Measurements from ENCODE around the gene LMNTD2. TPM values are rescaled to one million over a fixed set of nuclear protein-coding genes. Genes with fewer than 3 reads are reported as not detected.
A peak's percentile ranks its signal among the peaks of the same experiment; 100 is the strongest.

Gene LMNTD2
- total RNA-seq, 2 donors from 2014 or later: 0.43 to 0.56 TPM

- intact Hi-C loops (cut with DNase I): no loop called here
- DNase-seq (ENCODE audit: low spot score): peak; percentile 80
These were observed 22.7 kb downstream of the LMNTD2 start for GRCh38 chr11:537622-538430.

DNA sequence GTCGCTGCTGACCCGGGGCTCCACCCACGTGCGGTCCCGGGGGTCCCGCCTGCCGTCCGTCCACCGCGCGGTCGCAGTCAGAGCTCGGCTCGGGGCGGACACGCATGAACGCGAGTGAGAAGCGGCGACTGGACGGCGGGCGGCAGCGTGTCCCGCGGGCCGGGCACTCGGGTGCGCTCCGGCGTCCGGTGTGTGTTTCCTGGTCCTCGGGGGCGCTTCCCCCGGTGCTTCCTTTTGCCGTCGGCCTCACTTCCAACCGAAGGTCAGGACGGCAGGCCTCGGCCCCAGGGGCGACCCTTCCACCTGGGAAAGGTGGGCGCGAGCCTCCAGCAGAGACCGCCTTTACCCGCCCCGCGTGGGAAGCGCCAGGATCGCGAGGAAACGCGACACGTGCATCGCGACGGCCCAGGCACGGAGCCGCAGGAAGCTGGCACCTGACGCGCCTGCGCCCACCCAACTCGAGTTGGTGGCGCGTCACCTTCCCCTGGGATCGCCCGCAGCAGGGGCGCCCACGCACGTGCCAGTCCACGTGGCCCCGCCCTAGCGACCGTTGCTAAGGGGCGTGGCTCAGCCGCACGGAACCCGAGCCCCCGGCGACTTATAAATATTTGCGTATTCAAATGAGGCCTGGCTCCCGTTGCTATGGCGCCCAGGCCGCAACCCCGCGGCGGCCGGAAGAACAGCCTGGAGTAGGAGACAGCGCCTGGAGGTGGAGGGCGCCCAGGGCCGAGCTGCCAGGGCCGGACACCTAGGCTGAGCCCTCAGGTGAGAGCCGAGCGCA lies 23.5 kb downstream of the LMNTD2 start, which contains the start of gene LRRC56:
TSS of gene LRRC56 (plus strand) at position 687 of the 781 bp plus-strand sequence. CDS start 3,158 bp downstream, outside the sequence.
- intact Hi-C loops (cut with DNase I): no loop called here
- DNase-seq (ENCODE audit: low spot score): peak; percentile 90

DNA sequence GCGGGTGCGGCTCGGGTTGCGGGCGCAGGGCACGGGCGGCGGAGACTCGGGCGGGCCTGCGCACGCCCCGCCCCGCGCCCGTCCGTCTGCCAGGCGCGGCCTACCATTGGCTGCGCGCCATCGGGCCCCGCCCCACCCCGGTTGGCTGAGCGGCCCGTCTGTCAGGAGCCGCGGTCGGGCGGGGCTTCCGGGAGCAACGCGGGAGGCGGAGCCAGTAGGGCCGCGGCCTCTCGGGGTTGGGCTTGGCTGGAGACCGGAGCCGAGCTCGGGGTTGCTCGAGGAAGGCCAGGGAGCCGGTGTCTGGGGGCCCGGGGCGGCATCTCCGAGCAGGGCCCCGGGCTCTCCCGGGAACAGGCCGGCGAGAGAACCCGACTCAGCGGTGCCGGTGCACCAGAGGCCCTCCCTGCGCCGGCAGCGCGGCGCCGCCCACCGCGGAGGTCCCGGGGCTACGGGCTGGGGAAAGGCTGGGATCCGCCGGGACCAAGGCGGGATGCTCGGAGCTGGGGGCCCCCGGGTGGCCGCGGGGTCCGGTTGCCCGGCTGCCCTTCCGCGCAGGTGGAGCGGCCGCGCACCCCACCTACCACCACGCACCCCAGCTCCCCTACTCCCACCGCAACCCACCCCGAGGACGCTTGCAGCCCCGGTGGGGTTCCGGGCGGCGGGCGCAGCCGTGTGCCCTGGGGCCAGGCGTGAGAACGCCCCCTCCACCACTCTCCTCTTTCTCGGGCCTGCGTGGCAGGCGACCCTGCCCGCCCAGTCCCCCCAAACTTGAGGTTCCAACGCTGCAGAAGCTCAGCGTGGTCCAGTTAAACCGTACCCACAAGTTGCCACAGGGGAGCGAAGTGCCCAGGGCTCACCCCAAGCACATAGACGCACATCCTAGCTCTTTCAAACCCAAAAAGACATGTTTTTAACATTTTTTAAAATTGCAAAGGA lies 24.8 kb downstream of the LMNTD2 start, which contains the start of gene HRAS:
TSS of gene HRAS (minus strand) at position 58 of the 936 bp plus-strand sequence.
- peak; percentile 98 for DNase-seq (ENCODE audit: low spot score)
- intact Hi-C loops (cut with DNase I): no loop called here

GRCh38 chr11:535210-535518 lies 25.4 kb downstream of the LMNTD2 start:
- intact Hi-C loops (cut with DNase I): no loop called here
- DNase-seq (ENCODE audit: low spot score): no peak

GRCh38 chr11:534396-535209 lies 25.9 kb downstream of the LMNTD2 start:
- DNase-seq (ENCODE audit: low spot score): peak; percentile 82
- intact Hi-C loops (cut with DNase I): no loop called here

- intact Hi-C loops (cut with DNase I): no loop called here
- DNase-seq (ENCODE audit: low spot score): no peak
These were observed 26.7 kb downstream of the LMNTD2 start for GRCh38 chr11:533586-534395.

DNA sequence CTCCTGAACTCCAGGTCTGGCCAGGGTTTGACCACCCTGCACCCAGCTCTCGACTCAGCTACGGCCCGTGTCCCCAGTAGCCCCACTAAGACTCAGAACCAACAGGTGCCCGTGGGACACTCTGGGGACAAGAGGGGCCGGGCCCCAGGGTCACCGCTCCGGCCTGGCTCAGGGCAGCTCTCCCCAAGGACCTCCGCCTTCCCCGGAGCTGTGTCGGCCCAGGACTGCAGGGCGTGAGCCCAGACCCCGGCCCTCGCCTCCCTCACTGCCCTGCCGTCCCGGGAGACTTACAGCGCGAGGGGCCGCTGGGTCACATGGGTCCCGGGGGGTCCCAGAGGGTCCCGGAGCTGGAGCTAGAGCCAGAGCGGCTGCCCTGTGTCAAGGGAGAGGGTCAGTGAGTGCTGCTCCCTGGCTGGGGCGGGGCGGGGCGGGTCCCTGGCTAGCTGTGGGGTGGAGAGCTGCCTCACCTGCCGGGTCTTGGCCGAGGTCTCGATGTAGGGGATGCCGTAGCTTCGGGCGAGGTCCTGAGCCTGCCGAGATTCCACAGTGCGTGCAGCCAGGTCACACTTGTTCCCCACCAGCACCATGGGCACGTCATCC lies 27.5 kb downstream of the LMNTD2 start:
- intact Hi-C loops (cut with DNase I): no loop called here
- DNase-seq (ENCODE audit: low spot score): no peak

DNA sequence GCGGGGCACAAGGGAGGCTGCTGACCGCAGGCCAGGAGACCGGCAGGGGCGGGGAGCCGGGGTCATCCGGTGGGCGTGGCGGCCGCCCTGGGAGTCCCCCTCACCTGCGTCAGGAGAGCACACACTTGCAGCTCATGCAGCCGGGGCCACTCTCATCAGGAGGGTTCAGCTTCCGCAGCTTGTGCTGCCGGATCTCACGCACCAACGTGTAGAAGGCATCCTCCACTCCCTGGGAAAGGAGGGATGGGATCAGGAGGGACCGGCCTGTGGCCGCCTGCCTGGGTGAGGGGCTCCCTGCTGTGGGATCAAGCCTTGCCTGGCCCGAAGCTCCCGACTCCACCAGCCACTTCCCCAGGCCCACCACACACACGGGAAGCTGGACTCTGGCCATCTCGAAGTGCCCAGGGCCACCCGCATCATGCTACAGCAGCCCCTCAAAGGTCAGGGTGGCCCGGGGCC lies 28.0 kb downstream of the LMNTD2 start:
- no peak for DNase-seq (ENCODE audit: low spot score)
- intact Hi-C loops (cut with DNase I): no loop called here

- DNase-seq (ENCODE audit: low spot score): no peak
- intact Hi-C loops (cut with DNase I): no loop called here
These were observed 28.5 kb downstream of the LMNTD2 start for GRCh38 chr11:531919-532526.

GRCh38 chr11:530960-531831 lies 29.3 kb downstream of the LMNTD2 start:
- no peak for DNase-seq (ENCODE audit: low spot score)

DNA sequence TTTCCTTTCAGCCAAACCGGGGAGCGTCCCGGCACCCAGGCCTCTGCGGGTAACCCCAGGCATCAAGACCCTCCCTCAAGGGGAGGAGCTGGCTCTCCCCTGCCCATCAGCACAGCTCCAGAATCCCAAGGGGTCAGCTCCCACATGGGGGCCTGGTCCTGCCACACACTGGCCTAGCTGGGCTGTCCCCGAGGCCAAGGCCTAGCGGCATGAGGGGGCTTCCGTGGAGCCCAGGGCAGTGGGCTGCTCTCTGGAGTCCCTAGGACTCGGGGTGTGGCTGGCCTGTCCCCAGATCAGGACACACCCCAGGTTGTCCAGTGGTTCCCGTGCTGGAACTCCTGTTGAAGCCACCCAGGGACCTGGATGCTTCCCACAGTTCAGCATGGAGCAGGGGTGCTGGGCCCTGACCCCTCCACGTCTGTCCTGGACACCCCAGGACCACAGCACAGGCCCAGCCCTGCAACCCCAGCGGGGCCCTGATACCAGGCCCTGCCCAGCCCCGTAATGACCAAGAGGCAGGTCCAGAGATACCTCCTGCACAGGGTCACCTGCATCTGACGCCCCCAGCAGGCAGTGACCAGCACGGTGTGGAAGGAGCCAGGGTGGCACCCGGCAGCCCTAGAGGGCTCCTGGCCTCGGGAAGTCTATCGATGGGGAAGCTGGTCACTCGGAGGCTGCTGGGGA lies 30.7 kb downstream of the LMNTD2 start:
- intact Hi-C loops (cut with DNase I): no loop called here
- no peak for DNase-seq (ENCODE audit: low spot score)

More at GRCh38 chr11:530960-531831, 29.3 kb downstream of the LMNTD2 start:
- intact Hi-C loops (cut with DNase I): no loop called here

- intact Hi-C loops (cut with DNase I): no loop called here
- DNase-seq (ENCODE audit: low spot score): no peak
These were observed 31.5 kb downstream of the LMNTD2 start for GRCh38 chr11:528815-529727.

DNA sequence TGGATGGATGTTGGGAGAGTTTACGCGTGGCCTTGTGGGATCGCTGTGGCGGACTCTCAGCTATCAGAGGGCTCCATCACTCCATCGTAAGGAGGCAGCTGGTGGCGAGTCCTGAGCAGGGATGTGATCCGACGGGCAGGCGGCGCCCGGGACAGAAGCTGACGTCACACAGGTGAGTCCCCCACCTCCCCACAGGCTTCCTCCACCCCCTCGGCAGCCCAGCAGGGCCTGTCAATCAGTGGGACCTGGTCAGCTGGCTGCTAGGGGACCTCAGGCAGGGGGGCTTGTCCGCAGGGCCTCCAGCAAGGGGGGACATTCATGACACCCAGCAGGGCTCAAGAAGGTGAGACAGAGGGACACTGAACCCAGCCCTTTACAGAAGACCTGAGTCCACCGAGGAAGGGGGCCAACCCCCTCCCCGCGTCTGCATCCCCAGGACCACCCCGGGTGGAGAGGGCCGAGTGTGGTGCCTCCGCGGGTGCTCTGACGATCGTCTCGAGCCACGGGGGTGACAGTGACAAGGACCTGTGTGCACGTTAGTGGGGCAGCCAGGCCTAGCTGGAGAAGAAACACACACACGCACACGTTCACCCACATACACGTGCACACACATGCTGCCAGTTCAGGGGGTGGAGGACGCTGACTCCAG lies 32.2 kb downstream of the LMNTD2 start:
- intact Hi-C loops (cut with DNase I): no loop called here
- no peak for DNase-seq (ENCODE audit: low spot score)

DNA sequence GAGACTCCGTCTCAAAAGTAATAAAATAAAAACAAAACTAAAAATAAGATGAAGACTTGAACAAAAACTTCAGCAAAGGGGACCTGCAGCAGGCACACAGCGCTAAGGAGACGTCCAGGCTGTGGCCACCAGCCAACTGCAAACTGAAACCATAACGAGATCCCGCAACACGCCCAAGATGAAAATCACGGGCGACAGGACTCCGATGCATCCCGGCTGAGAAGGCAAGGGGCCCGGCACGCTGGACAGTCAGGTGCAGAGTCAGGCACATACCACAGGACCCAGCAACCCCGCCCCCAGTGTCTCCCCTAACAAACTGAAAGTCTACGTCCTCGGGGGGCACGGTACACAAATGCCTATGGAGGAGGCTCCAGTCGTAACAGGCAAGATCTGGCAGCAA lies 34.3 kb downstream of the LMNTD2 start:
- DNase-seq (ENCODE audit: low spot score): no peak
- intact Hi-C loops (cut with DNase I): no loop called here
